Measurements from ENCODE around the gene MFSD12.

Gene MFSD12

DNA sequence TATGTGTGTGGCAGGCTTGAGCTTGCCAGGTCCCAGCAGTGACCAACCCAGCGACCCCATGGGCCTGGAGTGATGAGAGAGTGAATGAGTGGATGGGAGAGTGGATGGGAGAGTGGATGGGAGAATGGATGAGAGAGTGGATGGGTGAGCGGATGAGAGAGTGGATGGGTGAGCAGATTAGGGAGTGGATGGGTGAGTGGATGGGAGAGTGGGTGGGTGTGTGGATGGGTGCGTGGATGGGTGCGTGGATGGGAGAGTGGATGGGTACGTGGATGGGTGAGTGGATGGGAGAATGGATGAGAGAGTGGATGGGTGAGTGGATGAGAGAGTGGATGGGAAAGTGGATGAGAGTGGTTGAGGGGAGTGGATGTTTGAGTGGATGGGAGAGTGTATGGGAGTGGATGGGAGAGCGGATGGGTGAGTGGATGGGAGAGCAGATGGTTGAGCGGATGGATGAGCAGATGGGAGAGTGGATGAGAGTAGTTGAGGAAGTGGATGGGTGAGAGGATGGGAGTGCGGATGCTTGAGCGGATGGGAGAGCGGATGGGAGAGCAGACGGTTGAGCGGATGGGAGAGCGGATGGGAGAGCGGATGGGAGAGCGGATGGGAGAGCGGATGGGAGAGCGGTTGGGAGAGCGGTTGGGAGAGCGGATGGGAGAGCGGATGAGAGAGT, 28.7 kb downstream of the MFSD12 start:
- no peak overlapping the region for H3K27ac ChIP-seq
- no peak for TF ChIP-seq ZFX (IDR thresholded peaks at IDR 0.05; ENCODE audit: borderline replicate concordance)
- TF ChIP-seq, protein P1, sequence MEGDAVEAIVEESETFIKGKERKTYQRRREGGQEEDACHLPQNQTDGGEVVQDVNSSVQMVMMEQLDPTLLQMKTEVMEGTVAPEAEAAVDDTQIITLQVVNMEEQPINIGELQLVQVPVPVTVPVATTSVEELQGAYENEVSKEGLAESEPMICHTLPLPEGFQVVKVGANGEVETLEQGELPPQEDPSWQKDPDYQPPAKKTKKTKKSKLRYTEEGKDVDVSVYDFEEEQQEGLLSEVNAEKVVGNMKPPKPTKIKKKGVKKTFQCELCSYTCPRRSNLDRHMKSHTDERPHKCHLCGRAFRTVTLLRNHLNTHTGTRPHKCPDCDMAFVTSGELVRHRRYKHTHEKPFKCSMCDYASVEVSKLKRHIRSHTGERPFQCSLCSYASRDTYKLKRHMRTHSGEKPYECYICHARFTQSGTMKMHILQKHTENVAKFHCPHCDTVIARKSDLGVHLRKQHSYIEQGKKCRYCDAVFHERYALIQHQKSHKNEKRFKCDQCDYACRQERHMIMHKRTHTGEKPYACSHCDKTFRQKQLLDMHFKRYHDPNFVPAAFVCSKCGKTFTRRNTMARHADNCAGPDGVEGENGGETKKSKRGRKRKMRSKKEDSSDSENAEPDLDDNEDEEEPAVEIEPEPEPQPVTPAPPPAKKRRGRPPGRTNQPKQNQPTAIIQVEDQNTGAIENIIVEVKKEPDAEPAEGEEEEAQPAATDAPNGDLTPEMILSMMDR (IDR thresholded peaks at IDR 0.05), result no peak

DNA sequence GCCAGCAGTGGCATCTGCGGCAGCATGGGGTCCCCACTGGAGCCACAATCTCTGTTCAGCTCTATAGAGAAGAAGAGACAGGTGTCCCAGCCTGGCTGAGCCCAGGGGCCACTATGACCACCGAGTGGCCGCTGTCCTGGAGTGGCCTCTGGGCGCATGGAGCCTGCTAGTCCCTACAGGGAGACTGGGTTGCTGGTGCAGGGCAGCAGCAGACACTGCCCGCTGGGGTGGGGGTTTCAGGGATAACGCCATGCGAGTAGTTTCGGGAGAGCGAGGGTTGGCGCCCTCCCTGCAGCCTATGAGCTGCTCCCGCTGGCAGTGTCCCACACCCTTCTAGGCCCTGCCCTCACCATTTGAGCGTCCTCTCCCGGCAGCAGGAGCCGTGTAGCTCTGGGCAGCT, 29.3 kb downstream of the MFSD12 start:
- TF ChIP-seq ZFX (IDR thresholded peaks at IDR 0.05; ENCODE audit: borderline replicate concordance), result no peak
- TF ChIP-seq, protein P1 (IDR thresholded peaks at IDR 0.05), result no peak
- H3K27ac ChIP-seq, result no peak overlapping the region

DNA sequence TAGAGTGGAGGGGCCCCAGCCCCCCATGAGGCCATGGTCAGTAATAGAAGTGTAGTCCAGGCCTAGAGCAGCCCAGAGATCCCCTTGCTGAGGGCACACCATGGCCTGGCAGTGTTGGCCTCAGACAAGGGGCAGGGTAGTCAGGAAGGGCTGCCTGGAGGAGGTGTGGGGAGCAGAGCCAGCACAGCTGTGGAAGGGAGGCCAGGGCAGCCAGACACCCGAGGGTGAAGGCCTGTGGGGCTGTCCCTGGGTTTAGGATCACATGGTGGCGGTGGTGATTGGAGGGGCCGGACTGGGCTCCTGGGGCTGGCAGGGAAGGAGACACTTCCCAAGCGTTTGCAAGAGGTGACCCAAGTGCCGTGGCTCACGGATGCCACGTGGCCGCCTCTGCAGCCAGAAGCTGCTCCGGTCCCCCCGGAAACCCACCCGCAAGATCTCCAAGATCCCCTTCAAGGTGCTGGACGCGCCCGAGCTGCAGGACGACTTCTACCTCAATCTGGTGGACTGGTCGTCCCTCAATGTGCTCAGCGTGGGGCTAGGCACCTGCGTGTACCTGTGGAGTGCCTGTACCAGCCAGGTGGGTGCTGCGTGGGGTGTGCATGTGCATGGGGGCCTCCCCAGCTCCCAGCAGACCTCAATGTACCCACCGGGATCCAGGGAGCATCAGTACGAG, 30.0 kb downstream of the MFSD12 start:
- no peak overlapping the region for H3K27ac ChIP-seq
- no peak for TF ChIP-seq ZFX (IDR thresholded peaks at IDR 0.05; ENCODE audit: borderline replicate concordance)
- TF ChIP-seq, protein P1 (IDR thresholded peaks at IDR 0.05), result no peak

DNA sequence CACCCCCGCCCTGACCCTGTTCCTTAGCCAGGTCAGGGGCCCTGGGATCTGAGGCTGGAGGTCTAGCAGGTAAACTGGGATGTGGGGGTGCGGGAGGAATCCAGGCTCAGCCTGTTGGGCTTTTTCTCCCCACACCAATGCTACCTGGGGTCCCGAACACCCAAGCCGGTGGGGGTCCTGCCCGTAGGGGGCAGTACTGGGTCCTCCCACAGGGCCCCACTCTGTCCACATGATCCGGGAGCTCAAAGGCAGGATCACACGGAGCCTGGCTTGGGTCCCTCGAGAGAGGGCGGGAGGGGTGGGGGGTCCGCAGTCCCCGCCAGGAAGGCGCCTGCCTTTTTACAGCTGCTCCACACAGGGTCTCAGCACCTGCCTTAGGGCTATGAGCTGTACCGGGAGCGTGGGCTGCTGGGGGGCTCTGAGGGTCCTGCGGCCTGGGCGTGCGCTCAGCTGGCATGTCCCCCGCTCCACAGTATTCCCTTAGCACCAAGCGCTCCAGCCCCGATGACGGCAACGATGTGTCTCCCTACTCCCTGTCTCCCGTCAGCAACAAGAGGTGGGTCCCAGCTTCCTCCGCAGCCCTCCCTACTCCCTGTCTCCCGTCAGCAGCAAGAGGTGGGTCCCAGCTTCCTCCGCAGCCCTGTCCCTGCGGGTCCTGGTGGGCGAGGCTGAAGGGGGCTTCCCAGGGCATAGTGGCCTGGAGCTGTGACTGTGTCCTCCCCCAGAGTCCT, 30.7 kb downstream of the MFSD12 start:
- TF ChIP-seq, protein P1 (IDR thresholded peaks at IDR 0.05), result peak; percentile 58
- TF ChIP-seq ZFX (IDR thresholded peaks at IDR 0.05; ENCODE audit: borderline replicate concordance), result no peak
- H3K27ac ChIP-seq, result no peak overlapping the region

DNA sequence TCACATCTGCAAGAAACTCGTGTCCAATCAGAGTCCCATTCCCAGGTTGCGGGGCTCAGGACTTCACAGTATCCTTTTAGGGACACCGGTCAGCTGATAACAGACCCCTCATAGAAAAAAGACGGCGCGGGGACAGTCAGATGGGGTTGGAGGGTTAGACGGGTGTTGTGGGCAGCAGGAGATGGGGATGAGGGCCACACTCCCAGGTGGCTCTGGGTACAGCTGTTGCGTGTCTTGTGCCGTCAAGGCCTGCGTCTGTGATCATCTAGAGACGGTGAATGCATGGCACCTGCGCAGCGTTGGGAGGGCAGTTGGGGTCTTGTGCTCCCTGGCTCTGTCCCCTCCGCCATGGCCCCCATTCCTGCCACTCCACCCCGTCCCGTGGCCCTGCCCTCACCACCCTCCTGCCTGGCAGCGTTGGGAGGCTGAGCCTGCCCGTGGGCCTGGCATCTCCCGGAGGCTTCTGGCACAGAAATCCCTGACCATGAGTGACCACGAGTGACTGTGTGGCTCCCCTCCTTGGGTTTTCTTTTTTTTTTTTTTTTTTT, 32.4 kb downstream of the MFSD12 start:
- no peak overlapping the region for H3K27ac ChIP-seq
- TF ChIP-seq, protein P1 (IDR thresholded peaks at IDR 0.05), result no peak
- no peak for TF ChIP-seq ZFX (IDR thresholded peaks at IDR 0.05; ENCODE audit: borderline replicate concordance)

DNA sequence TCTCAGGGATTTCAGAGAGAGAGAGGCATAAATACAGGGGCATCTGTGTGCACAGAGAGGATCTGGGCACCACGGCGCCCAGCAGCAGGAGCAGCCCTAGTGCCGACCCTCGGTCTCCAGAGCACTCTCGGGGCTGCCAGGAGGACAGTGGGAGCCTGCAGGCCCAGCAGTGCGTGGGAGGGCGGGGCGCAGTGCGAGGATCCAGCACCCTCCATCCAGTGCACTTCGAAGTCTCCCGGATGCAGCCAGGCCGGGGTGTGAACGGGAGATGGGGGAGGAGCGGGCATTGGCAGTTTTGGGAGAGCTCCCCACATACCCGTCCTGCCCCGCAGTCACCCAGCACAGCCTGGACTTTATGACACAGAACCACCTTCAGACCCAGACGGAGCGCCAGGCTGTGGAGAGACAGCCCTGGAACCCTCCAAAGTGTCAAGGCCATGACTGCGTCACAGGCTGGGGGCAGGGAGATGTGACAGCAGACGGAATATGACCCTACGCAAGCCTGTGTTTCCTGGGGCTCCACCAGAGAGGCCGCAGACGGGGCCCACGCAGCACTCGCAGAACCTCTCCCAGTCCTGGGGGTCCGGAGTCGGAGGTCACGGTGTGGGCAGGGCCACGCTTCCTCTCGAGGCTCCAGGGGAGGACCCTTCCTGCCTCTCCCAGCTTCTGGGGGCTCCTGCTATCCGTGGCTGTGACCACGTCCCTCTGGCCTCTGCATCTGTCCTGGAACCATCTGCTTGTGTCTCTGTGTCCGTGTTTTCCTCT, 33.1 kb downstream of the MFSD12 start:
- TF ChIP-seq, protein P1 (IDR thresholded peaks at IDR 0.05), result no peak
- no peak for TF ChIP-seq ZFX (IDR thresholded peaks at IDR 0.05; ENCODE audit: borderline replicate concordance)
- no peak overlapping the region for H3K27ac ChIP-seq

Data from 22Rv1 (cell line).